Neuronal stem cell (in vitro differentiated cells): Measurements from ENCODE around the gene FBH1.

Source experiments
- DNase-seq: peaks from one replicate; pipeline ENCODE4 v3.0.0-alpha.2; 2013; ENCODE audit warnings: low spot score
- H2AFZ ChIP-seq: one replicate; pipeline ENCODE4 v1.6.1; 2013; ENCODE audit warnings: mild to moderate bottlenecking, low read length, inconsistent platforms
- H2AK5ac ChIP-seq: 2 replicates; pipeline ENCODE4 v1.6.1; 2013; ENCODE audit warnings: low read depth, mild to moderate bottlenecking, inconsistent platforms, low read length, moderate library complexity, mixed read lengths
- H2BK120ac ChIP-seq: 2 replicates; pipeline ENCODE4 v1.6.1; 2013; ENCODE audit warnings: low read depth, mild to moderate bottlenecking, inconsistent platforms, low read length, moderate library complexity, mixed read lengths
- H2BK12ac ChIP-seq: one replicate; pipeline ENCODE4 v1.6.1; 2013; ENCODE audit warnings: low read length, inconsistent platforms
- H2BK15ac ChIP-seq: 2 replicates; pipeline ENCODE4 v1.6.1; 2013; ENCODE audit warnings: mild to moderate bottlenecking, low read length, inconsistent platforms, mixed read lengths
- H2BK5ac ChIP-seq: one replicate; pipeline ENCODE4 v1.6.1; 2013; ENCODE audit warnings: inconsistent platforms, mild to moderate bottlenecking, low read length, moderate library complexity
- H3K14ac ChIP-seq: one replicate; pipeline ENCODE4 v1.6.1; 2013; ENCODE audit warnings: low read length, inconsistent platforms
- H3K18ac ChIP-seq: 2 replicates; pipeline ENCODE4 v1.6.1; 2013; ENCODE audit warnings: low read length, inconsistent platforms
- H3K23ac ChIP-seq: 2 replicates; pipeline ENCODE4 v1.6.1; 2013; ENCODE audit warnings: low read depth, mild to moderate bottlenecking, mixed read lengths, low read length, inconsistent platforms; ENCODE audit not compliant: poor library complexity
- H3K27ac ChIP-seq: replicated peaks from 3 replicates; pipeline ENCODE4 v1.5.1; 2013; ENCODE audit warnings: low read length, inconsistent platforms
- H3K27me3 ChIP-seq, 3 experiments: 2 replicates each; pipeline ENCODE4 v1.6.1; 2013; ENCODE audit warnings: low read length in 3 of 3, mild to moderate bottlenecking in 2 of 3, inconsistent platforms in 1 of 3, low read depth in 1 of 3, mixed read lengths in 1 of 3, moderate library complexity in 1 of 3; ENCODE audit not compliant: control insufficient read depth in 3 of 3, insufficient read depth in 3 of 3
- H3K36me3 ChIP-seq, 2 donors: replicated peaks in 1 of 2; 2 replicates each; pipeline ENCODE4 v1.6.1; 2013; ENCODE audit warnings: low read length in 2 of 2; ENCODE audit not compliant: control insufficient read depth in 2 of 2, insufficient read depth in 2 of 2
- H3K4ac ChIP-seq: 2 replicates; pipeline ENCODE4 v1.6.1; 2013; ENCODE audit warnings: inconsistent platforms, mild to moderate bottlenecking, low read length, moderate library complexity
- H3K4me1 ChIP-seq, 2 donors: 1 replicate in 1 of 2; 2 replicates in 1 of 2; pipeline ENCODE4 v1.6.1; 2013; ENCODE audit warnings: low read length in 2 of 2, low read depth in 1 of 2; ENCODE audit not compliant: control insufficient read depth in 2 of 2, insufficient read depth in 1 of 2
- H3K4me2 ChIP-seq: one replicate; pipeline ENCODE4 v1.6.1; 2013; ENCODE audit warnings: mild to moderate bottlenecking, low read length, inconsistent platforms; ENCODE audit not compliant: insufficient read depth, poor library complexity, severe bottlenecking
- H3K4me3 ChIP-seq, 2 donors: 2 replicates each; pipeline ENCODE4 v1.5.1; 2013; ENCODE audit warnings: low read length in 2 of 2, mild to moderate bottlenecking in 2 of 2, inconsistent platforms in 1 of 2, moderate library complexity in 1 of 2
- H3K79me1 ChIP-seq: one replicate; pipeline ENCODE4 v1.6.1; 2013; ENCODE audit warnings: low read depth, mild to moderate bottlenecking, inconsistent platforms, low read length, moderate library complexity
- H3K9ac ChIP-seq: one replicate; pipeline ENCODE4 v1.6.1; 2013; ENCODE audit warnings: mild to moderate bottlenecking, low read depth, low read length, inconsistent platforms; ENCODE audit not compliant: poor library complexity
- H3K9me3 ChIP-seq, 2 donors: replicated peaks in 1 of 2; 2 replicates each; pipeline versions ENCODE3 to v1.6.1; 2013; ENCODE audit warnings: low read length in 2 of 2, mild to moderate bottlenecking in 2 of 2, inconsistent platforms in 1 of 2, low read depth in 1 of 2, mixed read lengths in 1 of 2, moderate library complexity in 1 of 2; ENCODE audit not compliant: control insufficient read depth in 2 of 2, insufficient read depth in 1 of 2
- H4K8ac ChIP-seq: one replicate; pipeline ENCODE4 v1.6.1; 2013; ENCODE audit warnings: low read depth, mild to moderate bottlenecking, inconsistent platforms, low read length, moderate library complexity
- H4K91ac ChIP-seq: one replicate; pipeline ENCODE4 v1.6.1; 2013; ENCODE audit warnings: low read length, low read depth, mild to moderate bottlenecking, inconsistent platforms; ENCODE audit not compliant: poor library complexity
- WGBS, 2 donors: extraction: QIAGEN DNeasy Blood & Tissue Kit; methylation state at CpG; one replicate each; pipeline ENCODE4 v1.1.7; 2013; ENCODE audit warnings: missing lambda C conversion rate in 2 of 2, mixed read lengths in 1 of 2; ENCODE audit not compliant: insufficient read length in 2 of 2, insufficient replicate concordance in 1 of 2; ENCODE audit errors: extremely low coverage in 2 of 2; 5-methylcytosine and 5-hydroxymethylcytosine counted together

The FBH1 gene

GRCh38 chr10:5918763-5919162, 28.7 kb downstream of the FBH1 start:
- Histone ChIP-seq H3K9me3 (no peaks in the 10 kb centered on the region), H2BK12ac (no peak overlapping the region), H4K8ac (no peak overlapping the region), H3K4me3 (no peak overlapping the region), H2BK120ac (no peak overlapping the region), H3K23ac (no peak overlapping the region), H3K9ac (no peak overlapping the region), H3K27me3 (peaks cover 0 to 2% (median 0%) of the 10 kb centered on the region in 3 experiments), H2BK15ac (no peak overlapping the region), H3K4me1 (no peaks in the 10 kb centered on the region), H3K79me1 (no peaks in the 10 kb centered on the region), H4K91ac (no peak overlapping the region), H3K4ac (no peak overlapping the region), H3K18ac (no peak overlapping the region), H3K4me2 (no peak overlapping the region), H2BK5ac (no peak overlapping the region), H3K36me3 (peaks cover 53 to 98% of the 10 kb centered on the region in 2 donors), H2AK5ac (no peak overlapping the region), H3K14ac (no peak overlapping the region), H2AFZ (no peak overlapping the region), H3K27ac (no peak overlapping the region)
- no peak for DNase-seq
- WGBS, 2 donors, result no CpG with 5 or more reads among the region's 4 CpGs

- H3K4ac ChIP-seq, result no peak overlapping the region
- no peak overlapping the region for H2BK5ac ChIP-seq
- no peak overlapping the region for H2BK120ac ChIP-seq
- H3K9ac ChIP-seq, result no peak overlapping the region
- H4K91ac ChIP-seq, result no peak overlapping the region
- no peak overlapping the region for H2BK15ac ChIP-seq
- H3K9me3 ChIP-seq, result no peaks in the 10 kb centered on the region
- no peaks in the 10 kb centered on the region for H3K79me1 ChIP-seq
- no peak overlapping the region for H3K27ac ChIP-seq
- no peak overlapping the region for H2AK5ac ChIP-seq
- H3K27me3 ChIP-seq, result peaks cover 0 to 2% (median 0%) of the 10 kb centered on the region in 3 experiments
- peaks cover 51 to 98% of the 10 kb centered on the region in 2 donors for H3K36me3 ChIP-seq
- H3K4me3 ChIP-seq, result no peak overlapping the region
- H3K4me2 ChIP-seq, result no peak overlapping the region
- no peak overlapping the region for H3K14ac ChIP-seq
- H3K18ac ChIP-seq, result no peak overlapping the region
- H4K8ac ChIP-seq, result no peak overlapping the region
- no peak overlapping the region for H2AFZ ChIP-seq
- no peak overlapping the region for H3K23ac ChIP-seq
- WGBS, 2 donors, result no CpG with 5 or more reads among the region's 7 CpGs
- H2BK12ac ChIP-seq, result no peak overlapping the region
- no peaks in the 10 kb centered on the region for H3K4me1 ChIP-seq
- no peak for DNase-seq
Measured at GRCh38 chr10:5919568-5919967, 29.5 kb downstream of the FBH1 start.

DNA sequence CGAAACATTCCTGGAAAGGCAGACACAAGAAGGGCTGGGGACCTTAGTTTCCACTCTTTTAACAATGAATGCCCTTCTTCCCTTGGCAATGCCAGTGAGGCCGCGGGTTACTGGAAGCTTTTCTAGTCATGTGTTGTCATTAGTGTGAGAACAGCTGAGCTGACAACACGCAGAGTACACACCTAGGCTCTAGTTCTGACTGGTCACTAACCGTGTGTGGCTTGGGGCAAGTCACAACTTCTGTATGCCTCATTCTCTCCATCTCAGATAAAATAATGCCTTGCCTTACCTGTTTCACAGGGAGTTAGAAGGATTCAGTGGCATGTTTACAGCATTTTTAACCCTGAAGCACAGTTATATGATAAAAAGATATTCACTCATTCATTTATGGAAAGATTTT, 31.7 kb downstream of the FBH1 start:
- no peak overlapping the region for H3K4ac ChIP-seq
- H4K91ac ChIP-seq, result no peak overlapping the region
- H2BK12ac ChIP-seq, result no peak overlapping the region
- no peak overlapping the region for H3K14ac ChIP-seq
- H3K4me2 ChIP-seq, result no peak overlapping the region
- DNase-seq, result no peak
- no peak overlapping the region for H3K4me3 ChIP-seq
- no peak overlapping the region for H3K23ac ChIP-seq
- WGBS, 2 donors, result no CpG with 5 or more reads among the region's 5 CpGs
- no peaks in the 10 kb centered on the region for H3K9me3 ChIP-seq
- no peaks in the 10 kb centered on the region for H3K4me1 ChIP-seq
- no peak overlapping the region for H3K18ac ChIP-seq
- no peak overlapping the region for H4K8ac ChIP-seq
- no peak overlapping the region for H2AFZ ChIP-seq
- no peak overlapping the region for H2AK5ac ChIP-seq
- no peak overlapping the region for H2BK15ac ChIP-seq
- H2BK5ac ChIP-seq, result no peak overlapping the region
- H2BK120ac ChIP-seq, result no peak overlapping the region
- H3K79me1 ChIP-seq, result no peaks in the 10 kb centered on the region
- peaks cover 44 to 96% of the 10 kb centered on the region in 2 donors for H3K36me3 ChIP-seq
- no peaks in the 10 kb centered on the region for H3K27me3 ChIP-seq
- no peak overlapping the region for H3K9ac ChIP-seq
- no peak overlapping the region for H3K27ac ChIP-seq

DNA sequence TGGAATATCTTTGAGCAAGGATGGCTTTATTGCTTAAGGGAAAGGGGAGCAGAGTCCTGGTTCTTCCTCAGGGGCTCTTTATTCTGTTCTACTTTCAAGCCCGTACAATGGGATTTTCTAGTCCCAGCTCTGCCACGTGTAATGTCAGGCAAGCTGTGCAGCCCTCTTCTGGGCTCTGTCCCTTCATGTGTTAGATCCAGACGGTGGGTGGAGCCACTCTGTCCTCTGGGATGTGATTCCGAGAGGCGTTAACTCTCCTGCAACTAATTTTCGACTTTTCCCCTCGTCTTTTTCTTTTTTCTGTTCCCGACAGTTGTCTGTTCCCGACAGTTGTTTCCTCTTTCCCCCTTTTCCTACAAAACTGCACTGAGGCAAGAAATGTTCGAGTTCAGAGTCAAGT, 34.8 kb downstream of the FBH1 start:
- no peak overlapping the region for H3K9ac ChIP-seq
- H3K18ac ChIP-seq, result no peak overlapping the region
- no peak overlapping the region for H2BK12ac ChIP-seq
- H3K27me3 ChIP-seq, result no peaks in the 10 kb centered on the region
- no peak overlapping the region for H3K4ac ChIP-seq
- no peak overlapping the region for H4K8ac ChIP-seq
- no peak overlapping the region for H2BK5ac ChIP-seq
- no peak overlapping the region for H3K4me2 ChIP-seq
- H3K79me1 ChIP-seq, result peaks cover 1% of the 10 kb centered on the region
- no peak overlapping the region for H2AK5ac ChIP-seq
- H3K4me1 ChIP-seq, result no peaks in the 10 kb centered on the region
- no peak overlapping the region for H3K27ac ChIP-seq
- no peak overlapping the region for H2BK120ac ChIP-seq
- peaks cover 43 to 98% of the 10 kb centered on the region in 2 donors for H3K36me3 ChIP-seq
- no CpG with 5 or more reads among the region's 10 CpGs for WGBS, 2 donors
- H3K4me3 ChIP-seq, result no peak overlapping the region
- DNase-seq, result no peak
- no peaks in the 10 kb centered on the region for H3K9me3 ChIP-seq
- H3K23ac ChIP-seq, result no peak overlapping the region
- no peak overlapping the region for H2AFZ ChIP-seq
- no peak overlapping the region for H4K91ac ChIP-seq
- H3K14ac ChIP-seq, result no peak overlapping the region
- H2BK15ac ChIP-seq, result no peak overlapping the region
